ENCODE results near the gene PLEKHJ1.
"Not testable (repeated sequence)": the region's sequence is repeated elsewhere in the genome, so short reads cannot be mapped to it uniquely, and the experiment has no call there.

PLEKHJ1 gene, protein sequence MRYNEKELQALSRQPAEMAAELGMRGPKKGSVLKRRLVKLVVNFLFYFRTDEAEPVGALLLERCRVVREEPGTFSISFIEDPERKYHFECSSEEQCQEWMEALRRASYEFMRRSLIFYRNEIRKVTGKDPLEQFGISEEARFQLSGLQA

DNA sequence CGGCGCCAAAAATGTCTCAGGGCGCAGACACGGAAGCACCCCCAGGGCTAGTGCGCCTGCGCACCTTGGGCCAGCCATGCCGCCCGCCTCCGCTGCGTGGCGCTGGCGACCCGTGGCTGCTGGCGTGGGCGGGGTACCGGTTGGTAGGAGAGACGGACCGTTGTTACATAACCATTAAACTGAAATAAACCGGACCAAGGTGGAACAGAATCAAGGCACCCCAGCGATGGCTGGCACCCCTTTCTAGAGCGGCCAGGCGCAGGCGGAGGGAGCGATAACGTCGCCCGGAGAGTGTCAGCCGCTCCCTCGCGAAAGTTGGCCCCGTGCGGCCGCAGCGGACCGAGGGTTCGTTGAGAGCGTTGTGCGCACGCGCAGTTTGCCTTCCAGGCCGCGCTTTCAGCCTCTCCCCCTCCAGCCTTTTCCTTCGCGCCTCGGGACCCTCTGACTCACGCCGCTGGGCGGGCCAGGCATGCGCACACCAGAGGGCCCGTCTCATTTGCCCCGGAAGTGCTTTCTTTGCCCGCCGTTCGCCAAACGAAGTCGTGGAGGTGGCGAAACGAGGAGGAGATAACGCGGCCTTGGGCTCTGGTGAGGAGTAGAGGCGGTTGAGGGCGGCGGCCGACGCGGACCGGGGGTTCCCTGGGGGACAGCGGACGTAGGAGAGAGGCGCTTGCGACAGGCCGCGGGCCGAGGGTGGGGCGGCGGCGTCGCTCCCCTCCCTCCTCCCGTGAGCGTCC lies at the start of gene PLEKHJ1, which contains the start of gene SF3A2:
Gene PLEKHJ1, minus strand, starts transcription at position 16 of the 737 bp plus-strand sequence. CDS start 81 bp downstream, outside the sequence.
Gene SF3A2, plus strand, starts transcription at position 511 of the 737 bp plus-strand sequence. CDS start 6,595 bp downstream, outside the sequence.
- peak; percentile 96 for DNase-seq

DNA sequence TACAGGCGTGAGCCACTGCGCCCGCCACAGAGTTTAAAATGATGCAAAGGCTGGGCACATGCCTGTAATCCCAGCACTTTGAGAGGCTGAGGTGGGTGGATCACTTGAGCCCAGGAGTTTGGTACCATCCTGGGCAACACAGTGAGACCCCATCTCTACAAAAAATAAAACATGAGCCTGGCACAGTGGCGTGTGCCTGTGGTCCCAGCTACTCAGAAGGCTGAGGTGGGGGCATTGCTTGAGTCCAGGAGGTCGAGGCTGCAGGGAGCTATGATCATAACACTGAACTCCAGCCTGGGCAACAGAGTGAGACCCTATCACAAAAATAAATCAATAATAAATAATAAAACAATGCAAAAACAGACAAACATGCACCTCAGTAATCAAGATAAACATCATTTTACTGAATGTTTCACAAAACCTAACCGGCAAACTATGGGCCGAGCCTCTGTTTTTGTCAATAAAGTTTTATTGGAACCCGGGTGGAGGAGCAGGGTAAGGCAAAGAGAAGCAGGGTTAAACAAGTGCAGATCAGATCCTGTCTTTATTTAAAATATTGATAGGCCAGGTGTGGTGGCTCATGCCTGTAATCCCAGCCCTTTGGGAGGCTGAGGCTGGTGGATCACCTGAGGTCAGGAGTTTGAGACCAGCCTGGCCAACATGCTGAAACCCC lies 47.8 kb upstream of the PLEKHJ1 start:
- DNase-seq, result no peak

DNA sequence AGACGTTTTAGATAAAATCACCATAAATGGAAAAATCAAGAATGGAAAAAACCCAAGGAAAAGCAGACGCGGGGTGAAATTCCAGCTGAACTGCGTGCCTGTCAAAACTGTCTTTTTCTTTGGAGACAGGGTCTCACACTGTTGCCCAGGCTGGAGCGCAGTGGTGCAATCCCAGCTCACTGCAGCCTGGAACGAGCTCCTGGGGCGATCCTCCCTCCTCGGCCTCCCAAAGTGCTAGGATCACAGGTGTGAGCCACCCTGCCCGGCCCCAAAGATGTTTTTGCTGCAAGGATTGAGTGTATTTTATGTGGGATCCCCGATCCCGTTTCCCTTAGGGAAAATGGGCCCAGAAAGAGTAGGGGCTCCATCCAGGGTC lies 46.7 kb upstream of the PLEKHJ1 start:
- no peak for DNase-seq

DNA sequence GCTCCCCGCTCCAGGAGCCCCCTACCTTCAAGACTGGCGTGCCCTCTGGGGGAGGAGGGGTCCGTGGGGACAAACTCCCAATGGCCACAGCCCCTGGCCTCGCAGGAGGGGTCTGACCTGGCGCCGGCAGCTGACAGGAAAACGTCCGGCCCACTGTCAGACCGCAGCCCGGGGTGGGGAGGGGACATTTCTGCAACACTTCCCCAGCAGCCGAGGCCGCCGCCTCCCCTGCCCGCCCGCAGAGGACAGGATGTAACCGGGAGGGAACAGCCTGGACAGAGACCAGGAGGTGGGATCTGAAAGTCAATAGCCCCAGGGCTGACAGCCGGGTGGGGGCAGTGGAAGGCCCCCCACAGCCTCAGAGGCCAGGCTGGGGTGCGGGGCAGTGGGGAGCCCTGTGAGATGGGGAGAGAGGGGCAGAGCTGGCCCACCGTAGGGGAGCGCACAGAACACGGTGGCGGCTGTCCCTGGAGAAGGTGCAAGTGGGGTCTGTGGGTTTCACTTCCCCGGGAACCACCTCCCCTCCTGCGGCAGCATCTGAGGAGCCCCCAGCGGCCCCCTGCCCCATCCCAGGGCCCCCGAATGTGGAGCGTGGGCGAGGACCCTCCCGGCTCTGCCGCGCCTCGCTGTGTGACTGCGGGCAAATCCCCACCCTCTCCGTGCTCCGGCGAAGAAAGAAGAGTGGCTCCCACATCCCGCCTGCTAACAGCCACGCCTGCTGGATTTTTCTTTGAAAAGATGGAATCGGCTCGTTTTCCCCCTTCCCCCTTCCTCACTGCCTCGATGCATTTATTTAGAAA lies 46.1 kb upstream of the PLEKHJ1 start, which contains the start of gene PEAK3:
Gene PEAK3, minus strand, starts transcription at position 114 of the 800 bp plus-strand sequence. CDS start 1,244 bp downstream, outside the sequence.
- no peak for DNase-seq

DNA sequence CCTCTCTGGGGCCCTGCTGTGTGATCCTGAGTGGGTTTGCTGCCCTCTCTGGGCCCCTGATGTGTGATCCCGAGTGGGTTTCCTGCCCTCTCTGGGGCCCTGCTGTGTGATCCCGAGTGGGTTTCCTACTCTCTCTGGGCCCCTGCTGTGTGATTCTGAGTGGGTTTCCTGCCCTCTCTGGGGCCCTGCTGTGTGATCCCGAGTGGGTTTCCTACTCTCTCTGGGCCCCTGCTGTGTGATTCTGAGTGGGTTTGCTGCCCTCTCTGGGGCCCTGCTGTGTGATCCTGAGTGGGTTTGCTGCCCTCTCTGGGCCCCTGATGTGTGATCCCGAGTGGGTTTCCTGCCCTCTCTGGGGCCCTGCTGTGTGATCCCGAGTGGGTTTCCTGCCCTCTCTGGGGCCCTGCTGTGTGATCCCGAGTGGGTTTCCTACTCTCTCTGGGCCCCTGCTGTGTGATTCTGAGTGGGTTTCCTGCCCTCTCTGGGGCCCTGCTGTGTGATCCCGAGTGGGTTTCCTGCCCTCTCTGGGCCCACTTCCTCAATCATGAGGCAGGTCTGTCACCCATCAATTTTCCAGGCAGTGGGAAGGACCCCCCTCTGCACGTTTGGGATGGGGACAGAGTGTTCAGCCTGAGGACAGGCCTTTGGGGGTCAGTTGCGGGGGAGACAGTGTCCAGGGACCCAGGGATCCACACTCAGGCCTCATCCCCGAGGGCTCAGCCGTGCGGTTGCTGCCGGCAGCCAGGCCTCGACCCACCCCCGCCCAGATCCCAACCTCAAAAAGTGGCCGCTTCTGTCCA lies 45.3 kb upstream of the PLEKHJ1 start:
- DNase-seq, result not testable (repeated sequence)

DNA sequence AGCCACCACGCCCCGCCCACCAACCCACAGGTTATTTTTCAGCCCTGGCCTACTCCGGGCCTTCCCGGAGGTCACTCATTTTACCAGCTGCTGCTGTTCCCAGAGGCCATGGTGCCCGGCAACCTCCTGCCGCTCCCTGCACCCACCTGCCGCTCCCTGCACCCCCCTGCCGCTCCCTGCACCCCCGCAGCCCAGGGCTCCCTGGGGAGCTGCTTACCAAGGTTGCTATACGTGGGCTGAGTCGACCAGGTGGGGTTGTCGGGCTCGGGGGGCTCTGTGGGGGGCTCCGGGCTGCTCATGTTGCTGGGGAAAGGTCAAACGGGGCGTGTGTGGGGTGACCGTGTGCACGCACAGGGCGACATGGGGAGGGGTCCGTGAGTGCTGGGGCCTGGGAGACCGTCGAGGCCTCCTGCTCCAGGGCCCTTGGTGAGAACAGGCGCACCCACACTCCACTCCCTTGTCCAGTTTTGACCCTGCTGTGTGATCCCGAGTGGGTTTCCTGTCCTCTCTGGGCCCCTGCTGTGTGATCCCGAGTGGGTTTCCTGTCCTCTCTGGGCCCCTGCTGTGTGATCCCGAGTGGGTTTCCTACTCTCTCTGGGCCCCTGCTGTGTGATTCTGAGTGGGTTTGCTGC lies 44.6 kb upstream of the PLEKHJ1 start:
- no peak for DNase-seq

DNA sequence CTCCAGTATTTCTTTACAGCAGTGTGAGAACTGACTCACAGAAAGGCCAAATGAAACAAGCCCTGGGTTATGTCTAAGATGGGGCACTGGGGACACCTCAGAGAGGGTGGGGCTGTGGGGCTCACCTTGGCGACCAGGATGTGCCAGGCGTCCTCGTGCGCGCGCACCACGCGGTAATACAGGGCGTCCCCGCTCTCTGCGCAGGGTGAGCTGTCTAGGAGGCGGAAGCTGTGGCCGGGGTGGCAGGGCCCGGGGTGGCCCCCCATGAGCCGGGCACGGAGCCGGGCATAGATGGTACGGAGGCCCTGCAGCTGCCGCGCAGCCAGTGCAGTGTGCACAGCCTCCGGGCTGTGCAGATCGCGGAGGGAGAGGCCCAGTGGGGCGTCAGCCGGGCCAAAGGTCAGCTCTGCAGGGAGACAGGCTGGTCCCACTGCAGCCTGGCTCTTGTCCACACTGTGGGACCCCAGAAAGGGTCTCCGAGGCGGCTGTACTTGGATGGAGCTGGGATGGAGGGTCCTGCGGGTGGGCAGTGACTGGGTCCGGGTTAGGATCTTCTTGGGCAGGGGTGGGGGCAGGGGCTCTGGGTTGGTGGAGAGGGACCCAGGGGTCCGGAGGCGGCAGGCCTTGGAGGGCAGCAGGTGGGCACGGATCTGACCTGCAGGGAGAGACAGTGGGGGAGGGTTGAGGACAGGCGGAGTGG lies 42.5 kb upstream of the PLEKHJ1 start:
- no peak for DNase-seq

DNA sequence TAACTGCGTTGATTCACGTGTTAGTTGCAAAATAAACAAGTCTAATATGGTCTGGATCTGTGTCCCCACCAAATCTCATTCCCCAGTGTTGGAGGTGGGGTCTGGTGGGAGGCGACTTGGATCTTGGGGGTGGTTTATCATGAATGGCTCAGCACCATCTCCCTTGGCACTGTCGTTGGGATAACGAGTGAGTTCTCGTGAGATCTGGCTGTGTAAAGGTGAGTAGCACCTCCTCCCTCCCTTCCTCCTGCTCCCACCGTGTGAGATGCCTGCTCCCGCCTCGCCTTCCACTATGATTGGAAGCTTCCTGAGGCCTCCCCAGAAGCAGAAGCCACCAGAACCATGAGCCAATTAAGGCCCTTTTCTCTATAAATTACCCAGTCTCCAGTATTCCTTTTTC lies 41.0 kb upstream of the PLEKHJ1 start:
- DNase-seq, result no peak

DNA sequence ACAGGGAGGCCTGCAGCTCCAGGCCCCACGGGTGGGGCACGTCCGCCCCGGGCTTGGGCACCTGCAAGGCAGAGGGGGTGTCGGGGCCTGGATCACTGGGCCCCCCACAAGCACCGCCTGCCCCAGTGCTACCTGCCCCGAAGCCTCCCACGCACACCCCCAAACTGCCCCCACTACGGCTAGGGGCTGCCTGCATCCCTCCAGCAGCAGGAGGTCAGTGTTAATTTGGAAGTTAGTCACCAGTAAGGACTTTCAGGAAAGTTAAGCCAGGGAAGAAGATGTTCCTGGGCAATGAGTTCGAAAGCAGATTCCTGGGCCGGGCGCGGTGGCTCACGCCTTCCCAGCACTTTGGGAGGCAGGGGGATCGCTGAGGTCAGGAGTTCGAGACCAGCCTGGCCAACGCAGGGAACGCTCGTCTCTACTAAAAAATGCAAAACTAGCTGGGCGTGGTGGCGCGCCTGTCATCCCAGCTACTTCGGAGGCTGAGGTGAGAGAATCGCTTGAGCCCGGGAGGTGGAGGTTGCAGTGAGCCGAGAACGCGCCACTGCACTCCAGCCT lies 40.4 kb upstream of the PLEKHJ1 start:
- no peak for DNase-seq

DNA sequence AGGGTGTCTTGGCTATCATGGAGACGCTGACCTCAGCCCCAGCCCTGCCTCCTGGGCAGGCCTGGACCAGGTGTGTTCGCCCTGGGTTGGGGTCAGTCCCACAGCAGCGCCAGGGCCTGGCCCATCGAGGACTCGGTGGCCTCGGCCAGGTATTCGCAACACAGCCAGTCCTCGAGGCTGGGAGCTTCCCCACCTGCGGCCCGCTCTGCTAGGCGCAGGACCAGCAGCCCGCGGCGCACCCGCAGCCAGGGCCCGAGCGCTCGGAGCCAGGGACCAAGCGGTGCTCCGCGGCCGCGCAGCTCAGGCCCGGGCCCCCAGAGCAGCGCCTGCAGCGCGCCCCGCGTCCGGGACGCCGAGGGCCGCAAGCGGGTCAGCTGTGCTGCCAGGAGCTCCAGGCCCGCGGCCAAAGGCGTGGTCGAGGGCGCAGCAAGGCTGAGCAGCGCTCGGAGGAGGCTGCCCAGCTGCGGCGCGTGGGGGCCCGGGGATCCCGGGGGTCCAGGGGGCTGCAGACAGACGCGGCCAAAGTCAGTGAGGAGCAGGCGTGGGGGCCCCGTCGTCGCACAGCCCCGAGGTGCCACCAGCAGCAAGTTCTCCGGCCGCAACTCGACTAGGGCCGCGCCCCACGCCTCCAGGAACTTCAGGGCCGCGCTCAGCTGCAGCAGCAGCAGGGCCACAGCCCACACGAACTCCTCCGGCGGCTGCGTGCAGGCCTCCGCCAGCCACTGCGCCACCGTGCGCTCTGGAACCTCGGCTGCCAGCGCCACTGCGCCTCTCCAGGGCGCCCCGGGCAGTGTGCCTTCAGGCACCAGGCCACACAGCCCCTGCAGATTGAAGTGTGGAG lies 39.7 kb upstream of the PLEKHJ1 start:
- DNase-seq, result no peak

DNA sequence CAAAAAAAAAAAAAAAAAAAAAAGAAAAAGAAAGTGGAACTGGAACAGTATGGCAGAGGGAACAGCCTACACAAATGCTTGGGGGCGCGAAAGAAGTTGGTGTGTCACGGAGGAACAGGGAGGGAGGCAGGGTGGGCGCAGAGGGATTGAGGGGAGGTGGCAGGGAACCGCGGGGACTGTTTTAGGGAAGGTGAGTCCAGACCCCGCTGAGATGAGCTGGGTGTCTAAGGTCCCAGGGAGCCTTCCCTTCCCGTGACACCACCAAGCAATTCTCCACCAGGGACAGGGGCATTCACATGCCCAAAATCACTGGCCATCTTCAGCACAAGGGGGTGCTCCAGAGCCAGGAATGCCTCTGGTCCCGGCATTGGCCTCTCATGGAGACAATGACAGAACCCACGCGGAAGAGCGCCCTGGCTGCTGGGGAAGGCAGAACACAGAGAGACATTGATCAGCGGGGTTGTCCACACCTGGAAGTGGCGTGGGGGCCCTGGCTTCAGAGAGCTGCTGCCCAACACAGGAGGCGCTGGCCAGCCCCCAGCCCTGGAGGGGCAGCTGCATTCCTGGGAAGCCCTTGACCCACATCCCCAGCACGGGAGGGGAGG lies 38.9 kb upstream of the PLEKHJ1 start:
- DNase-seq, result peak; percentile 10

DNA sequence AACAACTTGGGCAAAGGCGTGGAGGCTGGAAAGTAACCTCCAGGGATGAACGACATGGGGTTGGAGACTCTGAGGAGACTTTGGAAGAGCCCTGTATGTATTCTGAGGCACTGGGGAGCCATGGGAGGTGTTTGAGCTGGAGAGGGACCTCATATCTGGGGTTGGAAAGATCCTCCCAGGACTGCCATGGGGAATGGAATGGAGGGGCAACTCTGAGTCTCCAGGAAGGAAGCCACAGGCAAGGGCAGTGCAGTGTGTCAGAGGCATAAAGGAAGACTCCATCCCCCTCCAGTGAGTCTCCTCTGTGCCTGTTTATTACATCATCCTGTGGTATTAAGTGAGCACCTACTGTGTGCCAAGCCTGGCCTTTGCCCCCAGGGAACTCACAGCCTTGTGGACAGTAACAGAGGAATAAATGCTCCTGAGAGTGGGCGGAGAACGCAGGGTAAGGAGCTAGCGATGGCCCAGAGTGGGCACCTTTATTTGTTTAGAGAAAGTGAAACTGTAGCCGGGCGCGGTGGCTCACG lies 38.1 kb upstream of the PLEKHJ1 start:
- DNase-seq, result no peak

DNA sequence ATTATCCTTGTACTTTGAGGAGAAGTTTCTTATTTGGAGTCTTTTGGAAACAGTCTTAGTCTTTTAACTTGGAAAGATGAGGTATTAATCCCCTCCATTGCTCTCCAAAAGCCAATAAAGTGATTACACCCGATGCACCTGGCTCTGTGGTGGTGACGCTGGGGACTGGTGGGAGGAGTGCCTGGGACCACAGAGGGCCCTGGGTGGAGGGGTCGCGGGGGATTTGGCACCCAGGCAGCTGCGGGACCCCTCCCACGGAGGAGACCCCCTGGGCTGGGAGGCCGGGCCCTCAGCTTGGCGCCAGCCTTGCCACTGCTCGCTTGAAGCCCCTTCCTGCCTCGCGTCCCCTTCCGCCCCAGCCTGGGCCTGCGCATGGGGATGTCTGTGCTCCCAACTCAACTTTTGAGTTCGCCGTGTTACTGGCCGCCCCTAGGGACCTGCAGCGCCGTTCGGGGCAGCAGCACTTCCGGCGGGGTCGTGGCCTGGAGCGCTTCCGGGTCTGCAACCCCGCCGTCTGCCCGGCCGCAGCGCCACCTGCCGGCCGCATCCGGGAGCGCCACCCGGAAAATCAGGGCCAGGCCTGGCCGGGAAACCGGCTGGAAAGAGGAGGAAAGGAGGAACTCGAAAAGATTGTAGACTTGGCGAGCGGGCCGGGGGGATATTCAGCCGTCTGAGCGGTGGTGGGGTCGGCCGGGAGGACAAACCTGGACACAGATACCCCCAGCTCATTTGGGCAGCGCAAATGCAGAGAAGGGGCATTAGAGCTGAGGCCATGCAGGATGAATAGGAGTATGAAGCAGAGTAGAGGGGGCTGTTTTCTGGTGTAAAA lies 37.4 kb upstream of the PLEKHJ1 start:
- DNase-seq, result peak; percentile 74

DNA sequence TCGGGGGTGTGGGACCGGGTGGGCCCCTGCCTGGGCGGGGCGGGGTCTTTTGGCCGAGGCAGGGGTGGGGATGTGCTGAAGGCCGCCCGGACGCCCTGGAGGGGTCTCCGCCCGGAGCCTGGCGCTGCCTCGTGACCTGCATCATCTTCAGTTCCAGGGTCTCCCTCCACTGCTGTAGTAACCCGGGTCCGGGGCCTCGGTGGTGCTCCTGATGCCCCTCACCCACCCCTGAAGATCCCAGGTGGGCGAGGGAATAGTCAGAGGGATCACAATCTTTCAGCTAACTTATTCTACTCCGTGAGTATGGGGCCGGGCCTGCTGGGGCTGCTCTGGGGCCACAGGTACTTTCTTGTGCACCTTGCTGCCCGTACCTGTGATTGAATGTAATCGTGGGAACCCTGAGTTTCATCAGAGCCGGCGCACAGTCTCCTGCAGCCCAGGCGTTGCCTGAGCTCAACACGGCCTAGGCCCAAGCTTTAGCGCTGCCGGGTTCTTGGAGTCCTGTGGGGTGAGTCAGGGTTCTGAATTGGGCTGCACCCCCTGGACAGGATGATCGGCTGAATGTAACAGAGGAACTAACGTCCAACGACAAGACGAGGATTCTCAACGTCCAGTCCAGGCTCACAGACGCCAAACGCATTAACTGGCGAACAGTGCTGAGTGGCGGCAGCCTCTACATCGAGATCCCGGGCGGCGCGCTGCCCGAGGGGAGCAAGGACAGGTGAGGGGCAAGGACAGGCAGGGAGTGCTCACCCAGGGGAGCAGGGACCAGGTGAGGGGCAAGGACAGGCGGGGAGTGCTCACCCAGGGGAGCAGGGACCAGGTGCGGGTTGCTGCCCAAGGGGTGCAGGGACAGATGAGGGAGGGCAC lies 35.3 kb upstream of the PLEKHJ1 start:
- DNase-seq, result no peak

DNA sequence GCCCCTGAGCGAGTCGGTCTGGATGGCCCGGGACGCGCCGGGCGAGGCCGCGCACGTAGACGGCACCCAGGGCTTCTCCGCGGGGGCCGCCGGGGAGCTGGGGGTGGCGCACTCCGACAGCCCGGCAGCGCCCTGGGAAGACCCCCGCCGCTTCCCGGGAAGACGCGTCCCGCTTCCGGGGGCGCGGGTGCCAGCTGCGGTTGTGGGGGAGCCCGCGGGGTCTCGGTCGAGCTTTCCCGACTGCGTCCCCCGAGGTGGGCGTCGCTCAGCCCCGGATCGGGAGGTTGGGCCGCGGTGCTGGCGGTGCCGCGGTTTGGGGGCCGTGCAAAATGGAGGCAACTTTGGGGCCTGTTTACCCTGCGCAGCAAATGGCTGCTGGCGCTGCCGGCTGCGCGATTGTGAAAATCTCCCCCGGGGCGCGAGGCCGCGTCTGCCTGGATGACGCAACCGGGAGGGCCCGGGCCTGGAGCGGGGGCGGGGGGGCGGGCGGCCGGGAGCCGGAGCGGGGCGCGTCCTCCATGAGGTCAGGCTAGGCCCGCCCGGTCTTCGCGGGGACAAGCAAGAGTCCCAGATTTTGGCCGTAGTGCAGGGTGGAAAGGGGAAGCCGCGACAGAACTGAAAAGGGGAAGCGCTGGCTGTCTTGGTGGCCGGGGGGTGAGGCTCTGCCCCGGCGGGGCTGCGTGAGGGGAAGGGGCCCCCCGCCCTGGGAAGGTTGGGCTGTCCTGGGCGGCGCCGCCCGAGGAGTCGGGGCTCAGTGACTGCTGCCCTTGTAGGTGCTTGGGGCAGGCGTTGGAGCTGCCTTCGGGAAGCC lies 34.5 kb upstream of the PLEKHJ1 start:
- peak; percentile 65 for DNase-seq

DNA sequence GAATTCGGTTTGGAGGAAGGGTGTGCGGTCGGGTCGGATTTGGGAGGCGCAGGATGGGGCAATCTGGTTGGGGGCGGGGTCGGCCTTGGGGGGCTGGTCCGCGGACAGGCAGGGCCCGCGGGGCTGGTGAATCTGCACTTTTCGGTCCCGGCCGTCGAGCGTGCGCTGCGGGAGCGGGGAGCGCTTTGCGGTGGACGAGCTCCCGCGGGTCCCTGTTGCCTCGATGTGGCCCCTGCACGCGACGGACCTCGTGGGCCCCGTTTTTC lies 34.0 kb upstream of the PLEKHJ1 start:
- no peak for DNase-seq

Data from NCI-H774 (cell line).